Epithelial cell of proximal tubule (primary cell): ENCODE measurements around the gene SMOC1. TPM values are rescaled to one million over a fixed set of nuclear protein-coding genes. Genes with fewer than 3 reads are reported as not detected.

Experiments used
- DNase-seq: peaks from one replicate; pipeline ENCODE4 v3.0.0-alpha.2; 2011; ENCODE audit warnings: low read depth
- H3K4me3 ChIP-seq: 2 replicates; pipeline ENCODE4 v1.5.1; 2011; ENCODE audit warnings: low read depth, mild to moderate bottlenecking, low read length
- CTCF ChIP-seq: conservative IDR thresholded peaks from 2 replicates; pipeline ENCODE4 v1.5.1; 2012; ENCODE audit warnings: low read depth, mild to moderate bottlenecking, low read length
- total RNA-seq: library from RNA; depleted of rRNA; stranded (reverse); fragments of >200 nt; gene quantifications from 2 replicates; pipeline ENCODE4 v1.2.3, GENCODE V29; 2015

SMOC1 gene
- total RNA-seq, 1 donor from 2014 or later, result 7.4 TPM

- DNase-seq, result no peak
- no peak for TF ChIP-seq CTCF
- no peak overlapping the region for H3K4me3 ChIP-seq
These were observed 66.7 kb downstream of the SMOC1 start for GRCh38 chr14:69945912-69946311.

GRCh38 chr14:69948351-69948750 is 69.1 kb downstream of the SMOC1 start:
- TF ChIP-seq CTCF, result no peak
- no peak for DNase-seq
- no peak overlapping the region for H3K4me3 ChIP-seq

- DNase-seq, result no peak
- no peak overlapping the region for H3K4me3 ChIP-seq
- TF ChIP-seq CTCF, result no peak
These were observed 72.0 kb downstream of the SMOC1 start for GRCh38 chr14:69951263-69951662.

GRCh38 chr14:69951935-69952334 is 72.7 kb downstream of the SMOC1 start:
- H3K4me3 ChIP-seq, result no peak overlapping the region

GRCh38 chr14:69953266-69953915 is 74.2 kb downstream of the SMOC1 start:
- no peak for DNase-seq
- no peak overlapping the region for H3K4me3 ChIP-seq
- no peak for TF ChIP-seq CTCF

More at GRCh38 chr14:69951935-69952334, 72.7 kb downstream of the SMOC1 start:
- DNase-seq, result no peak
- no peak for TF ChIP-seq CTCF

- no peak for TF ChIP-seq CTCF
These were observed 76.9 kb downstream of the SMOC1 start for GRCh38 chr14:69955855-69956845.

GRCh38 chr14:69956970-69957369 is 77.8 kb downstream of the SMOC1 start:
- no peak for DNase-seq
- no peak for TF ChIP-seq CTCF
- no peak overlapping the region for H3K4me3 ChIP-seq

More at GRCh38 chr14:69955855-69956845, 76.9 kb downstream of the SMOC1 start:
- DNase-seq, result no peak
- no peak overlapping the region for H3K4me3 ChIP-seq
